GM12801 (cell line): ENCODE measurements around the gene ZRANB3.

ENCODE experiments used
- CTCF ChIP-seq: IDR thresholded peaks from one replicate; pipeline ENCODE4 v1.5.1; 2011; ENCODE audit warnings: control low read depth; ENCODE audit not compliant: insufficient read length; ENCODE audit errors: extremely low read depth

Gene ZRANB3

GRCh38 chr2:135475128-135475527 lies 55.9 kb downstream of the ZRANB3 start:
- TF ChIP-seq CTCF: no peak

- TF ChIP-seq CTCF: no peak
Observed at GRCh38 chr2:135473567-135473966, 57.5 kb downstream of the ZRANB3 start.

- TF ChIP-seq CTCF: no peak
Observed at GRCh38 chr2:135471106-135471505, 59.9 kb downstream of the ZRANB3 start.

- TF ChIP-seq CTCF: no peak
Observed at GRCh38 chr2:135457279-135457678, 73.7 kb downstream of the ZRANB3 start.

- no peak for TF ChIP-seq CTCF
Observed at GRCh38 chr2:135456835-135457234, 74.2 kb downstream of the ZRANB3 start.

- TF ChIP-seq CTCF: no peak
Observed at GRCh38 chr2:135456431-135456830, 74.6 kb downstream of the ZRANB3 start.

GRCh38 chr2:135454608-135455007 lies 76.4 kb downstream of the ZRANB3 start:
- no peak for TF ChIP-seq CTCF

- no peak for TF ChIP-seq CTCF
Observed at GRCh38 chr2:135451966-135452365, 79.1 kb downstream of the ZRANB3 start.
